Measurements from ENCODE around the gene PPP1R1C. TPM values are rescaled to one million over a fixed set of nuclear protein-coding genes. Genes with fewer than 3 reads are reported as not detected.

Gene PPP1R1C
- total RNA-seq, 1 experiment from 2014 or later: 4.0 TPM

DNA sequence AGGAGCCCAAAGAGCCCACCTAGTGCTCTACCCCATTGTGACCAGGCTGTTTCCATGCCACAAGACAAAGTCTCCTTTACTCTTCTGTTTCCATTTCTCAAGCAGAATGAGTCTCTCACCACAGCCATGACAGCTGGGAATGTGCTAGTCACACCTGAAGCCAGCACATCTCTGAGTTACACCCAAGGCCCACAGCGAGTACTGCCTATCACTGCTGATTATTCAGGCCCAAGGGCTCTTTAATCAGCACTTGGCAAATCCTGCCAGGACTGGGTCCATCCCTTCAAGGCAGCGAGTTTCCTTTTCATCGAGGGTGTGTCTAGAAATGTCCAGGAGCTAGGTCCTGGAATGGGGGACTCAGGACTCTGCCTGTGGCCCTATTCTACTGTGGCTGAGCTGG lies 14.6 kb upstream of the PPP1R1C start:
- H3K14ac ChIP-seq (ENCODE audit: insufficient read depth, low read length): no peak overlapping the region
- H2BK15ac ChIP-seq (ENCODE audit: low read depth, low read length): no peak overlapping the region
- H3K79me1 ChIP-seq (ENCODE audit: insufficient read depth, low read depth, low read length, poor library complexity, severe bottlenecking): no peaks in the 10 kb centered on the region
- no peaks in the 10 kb centered on the region for H3K27me3 ChIP-seq (ENCODE audit: insufficient read depth, low read length)
- Mint-ChIP-seq H3K4me1 (no peaks in the 10 kb centered on the region), H3K27ac (no peak overlapping the region), H3K27me3 (ENCODE audit: low read depth) (no peaks in the 10 kb centered on the region), H3K36me3 (ENCODE audit: insufficient read depth in 1 of 3, low read depth in 3 of 3) (no peaks in the 10 kb centered on the region), H3K4me3 (no peak overlapping the region), H3K9me3 (no peaks in the 10 kb centered on the region)
- no peak overlapping the region for H2BK5ac ChIP-seq (ENCODE audit: insufficient read length, low read length)
- DNase-seq: no peak
- H4K8ac ChIP-seq (replicated peaks; ENCODE audit: insufficient read length, low read depth, low read length): no peak overlapping the region
- no peaks in the 10 kb centered on the region for H3K79me2 ChIP-seq (ENCODE audit: insufficient read depth, low read length)
- H4K5ac ChIP-seq (ENCODE audit: insufficient read length, low read depth, low read length): no peak overlapping the region
- no peaks in the 10 kb centered on the region for H3K23me2 ChIP-seq (ENCODE audit: insufficient read length, low read depth, low read length, poor library complexity, severe bottlenecking)
- no peak overlapping the region for H3K9ac ChIP-seq (ENCODE audit: extremely low read depth, insufficient read length, low read length)
- H3T11ph ChIP-seq (ENCODE audit: low read length): no peak overlapping the region
- H3K56ac ChIP-seq (ENCODE audit: insufficient read length, low read depth, low read length): no peak overlapping the region
- no peak overlapping the region for H2BK12ac ChIP-seq (ENCODE audit: insufficient read length, low read depth, low read length)
- H3K4me1 ChIP-seq (ENCODE audit: insufficient read depth, low read length): no peaks in the 10 kb centered on the region
- TF ChIP-seq, protein P1, sequence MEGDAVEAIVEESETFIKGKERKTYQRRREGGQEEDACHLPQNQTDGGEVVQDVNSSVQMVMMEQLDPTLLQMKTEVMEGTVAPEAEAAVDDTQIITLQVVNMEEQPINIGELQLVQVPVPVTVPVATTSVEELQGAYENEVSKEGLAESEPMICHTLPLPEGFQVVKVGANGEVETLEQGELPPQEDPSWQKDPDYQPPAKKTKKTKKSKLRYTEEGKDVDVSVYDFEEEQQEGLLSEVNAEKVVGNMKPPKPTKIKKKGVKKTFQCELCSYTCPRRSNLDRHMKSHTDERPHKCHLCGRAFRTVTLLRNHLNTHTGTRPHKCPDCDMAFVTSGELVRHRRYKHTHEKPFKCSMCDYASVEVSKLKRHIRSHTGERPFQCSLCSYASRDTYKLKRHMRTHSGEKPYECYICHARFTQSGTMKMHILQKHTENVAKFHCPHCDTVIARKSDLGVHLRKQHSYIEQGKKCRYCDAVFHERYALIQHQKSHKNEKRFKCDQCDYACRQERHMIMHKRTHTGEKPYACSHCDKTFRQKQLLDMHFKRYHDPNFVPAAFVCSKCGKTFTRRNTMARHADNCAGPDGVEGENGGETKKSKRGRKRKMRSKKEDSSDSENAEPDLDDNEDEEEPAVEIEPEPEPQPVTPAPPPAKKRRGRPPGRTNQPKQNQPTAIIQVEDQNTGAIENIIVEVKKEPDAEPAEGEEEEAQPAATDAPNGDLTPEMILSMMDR (conservative IDR thresholded peaks at IDR 0.05): no peak
- H3K4me2 ChIP-seq (ENCODE audit: insufficient read depth, insufficient read length, low read length): no peak overlapping the region
- H2BK120ac ChIP-seq (ENCODE audit: low read depth, low read length, poor library complexity, severe bottlenecking): no peak overlapping the region
- H3K18ac ChIP-seq (ENCODE audit: insufficient read length, low read depth, low read length): no peak overlapping the region
- H2AK5ac ChIP-seq (ENCODE audit: insufficient read length, low read length): no peak overlapping the region
- H3K23ac ChIP-seq (ENCODE audit: insufficient read length, low read depth, low read length): no peak overlapping the region
- WGBS (ENCODE audit: extremely low coverage, insufficient read length, low lambda C conversion rate): no CpG with 5 or more reads among the region's 3 CpGs
- H3K9me3 ChIP-seq (ENCODE audit: control insufficient read depth, low read depth, low read length): no peaks in the 10 kb centered on the region
- no peak overlapping the region for H3K27ac ChIP-seq (ENCODE audit: insufficient read length, low read depth, low read length)
- H4K91ac ChIP-seq (ENCODE audit: insufficient read length, low read depth, low read length): no peak overlapping the region
- H4K20me1 ChIP-seq (ENCODE audit: control insufficient read depth, insufficient read depth, insufficient read length): no peaks in the 10 kb centered on the region
- no peak overlapping the region for H2BK20ac ChIP-seq (ENCODE audit: low read depth, low read length, poor library complexity, severe bottlenecking)
- no peak overlapping the region for H2AFZ ChIP-seq (ENCODE audit: low read length)
- no peak overlapping the region for H3K4ac ChIP-seq (ENCODE audit: low read depth, low read length)
